ENCODE data around the gene OR8A1. TPM values are rescaled to one million over a fixed set of nuclear protein-coding genes. Genes with fewer than 3 reads are reported as not detected.
"Not testable (repeated sequence)": the region's sequence is repeated elsewhere in the genome, so short reads cannot be mapped to it uniquely, and the experiment has no call there.

The OR8A1 gene
- total RNA-seq, 1 donor from 2014 or later: not detected

GRCh38 chr11:124602723-124603122 is 32.9 kb downstream of the OR8A1 start:
- H3K9me3 Mint-ChIP-seq; H3K27ac Mint-ChIP-seq; intact Hi-C loops (cut with micrococcal nuclease); DNase-seq (ENCODE audit: low spot score); H3K36me3 Mint-ChIP-seq (ENCODE audit: low read depth); H3K4me3 Mint-ChIP-seq; H3K27me3 Mint-ChIP-seq (ENCODE audit: insufficient read depth); H3K4me1 Mint-ChIP-seq (ENCODE audit: low read depth): not testable (repeated sequence)

- no peaks in the 10 kb centered on the region for H3K4me1 Mint-ChIP-seq (ENCODE audit: low read depth)
- no peaks in the 10 kb centered on the region for H3K9me3 Mint-ChIP-seq
- H3K27me3 Mint-ChIP-seq (ENCODE audit: insufficient read depth): peaks cover 4% of the 10 kb centered on the region
- no peak for DNase-seq (ENCODE audit: low spot score)
- no peaks in the 10 kb centered on the region for H3K36me3 Mint-ChIP-seq (ENCODE audit: low read depth)
- H3K4me3 Mint-ChIP-seq: no peak overlapping the region
- H3K27ac Mint-ChIP-seq: no peak overlapping the region
- intact Hi-C loops (cut with micrococcal nuclease): no loop called here
These were observed 35.9 kb downstream of the OR8A1 start for GRCh38 chr11:124605719-124606118.

GRCh38 chr11:124608147-124608546 is 38.4 kb downstream of the OR8A1 start:
- peaks cover 16% of the 10 kb centered on the region for H3K4me1 Mint-ChIP-seq (ENCODE audit: low read depth)
- peaks cover 9% of the 10 kb centered on the region for H3K27me3 Mint-ChIP-seq (ENCODE audit: insufficient read depth)
- DNase-seq (ENCODE audit: low spot score): no peak
- no peaks in the 10 kb centered on the region for H3K36me3 Mint-ChIP-seq (ENCODE audit: low read depth)
- H3K27ac Mint-ChIP-seq: no peak overlapping the region
- no peak overlapping the region for H3K4me3 Mint-ChIP-seq
- intact Hi-C loops (cut with micrococcal nuclease): no loop called here
- no peaks in the 10 kb centered on the region for H3K9me3 Mint-ChIP-seq

- DNase-seq (ENCODE audit: low spot score): no peak
These were observed 40.5 kb downstream of the OR8A1 start for GRCh38 chr11:124610295-124610694.

GRCh38 chr11:124611064-124611463 is 41.3 kb downstream of the OR8A1 start, which contains the start of gene PANX3:
Gene PANX3 (plus strand): TSS chr11:124611428. CDS start chr11:124611557, 129 bp downstream.
- H3K9me3 Mint-ChIP-seq: no peaks in the 10 kb centered on the region
- no peaks in the 10 kb centered on the region for H3K36me3 Mint-ChIP-seq (ENCODE audit: low read depth)
- H3K27ac Mint-ChIP-seq: no peak within 1 kb of the TSS
- H3K4me3 Mint-ChIP-seq: no peak within 1 kb of the TSS
- H3K4me1 Mint-ChIP-seq (ENCODE audit: low read depth): peaks cover 16% of the 10 kb centered on the region
- intact Hi-C loops (cut with micrococcal nuclease): no loop called here
- DNase-seq (ENCODE audit: low spot score): no peak
- H3K27me3 Mint-ChIP-seq (ENCODE audit: insufficient read depth): peaks cover 12% of the 10 kb centered on the region

More at GRCh38 chr11:124610295-124610694, 40.5 kb downstream of the OR8A1 start:
- peaks cover 16% of the 10 kb centered on the region for H3K4me1 Mint-ChIP-seq (ENCODE audit: low read depth)
- intact Hi-C loops (cut with micrococcal nuclease): no loop called here
- H3K36me3 Mint-ChIP-seq (ENCODE audit: low read depth): no peaks in the 10 kb centered on the region
- H3K27me3 Mint-ChIP-seq (ENCODE audit: insufficient read depth): peaks cover 10% of the 10 kb centered on the region
- no peaks in the 10 kb centered on the region for H3K9me3 Mint-ChIP-seq
- no peak overlapping the region for H3K4me3 Mint-ChIP-seq
- no peak overlapping the region for H3K27ac Mint-ChIP-seq

GRCh38 chr11:124612045-124612444 is 42.2 kb downstream of the OR8A1 start:
- no peak for DNase-seq (ENCODE audit: low spot score)
- H3K27me3 Mint-ChIP-seq (ENCODE audit: insufficient read depth): peaks cover 13% of the 10 kb centered on the region
- H3K27ac Mint-ChIP-seq: no peak overlapping the region
- H3K36me3 Mint-ChIP-seq (ENCODE audit: low read depth): no peaks in the 10 kb centered on the region
- intact Hi-C loops (cut with micrococcal nuclease): no loop called here
- H3K9me3 Mint-ChIP-seq: no peaks in the 10 kb centered on the region
- peaks cover 16% of the 10 kb centered on the region for H3K4me1 Mint-ChIP-seq (ENCODE audit: low read depth)
- no peak overlapping the region for H3K4me3 Mint-ChIP-seq

- Mint-ChIP-seq H3K4me1 (ENCODE audit: low read depth) (peaks cover 16% of the 10 kb centered on the region), H3K4me3 (no peak overlapping the region), H3K36me3 (ENCODE audit: low read depth) (no peaks in the 10 kb centered on the region), H3K27ac (no peak overlapping the region), H3K9me3 (no peaks in the 10 kb centered on the region), H3K27me3 (ENCODE audit: insufficient read depth) (peaks cover 12% of the 10 kb centered on the region)
- intact Hi-C loops (cut with micrococcal nuclease): no loop called here
- DNase-seq (ENCODE audit: low spot score): no peak
These were observed 42.9 kb downstream of the OR8A1 start for GRCh38 chr11:124612567-124613246.

GRCh38 chr11:124618863-124619262 is 49.1 kb downstream of the OR8A1 start:
- H3K27ac Mint-ChIP-seq: no peak overlapping the region
- H3K9me3 Mint-ChIP-seq: no peaks in the 10 kb centered on the region
- peaks cover 18% of the 10 kb centered on the region for H3K27me3 Mint-ChIP-seq (ENCODE audit: insufficient read depth)
- intact Hi-C loops (cut with micrococcal nuclease): no loop called here
- peaks cover under 1% of the 10 kb centered on the region for H3K36me3 Mint-ChIP-seq (ENCODE audit: low read depth)
- H3K4me1 Mint-ChIP-seq (ENCODE audit: low read depth): peaks cover 14% of the 10 kb centered on the region
- no peak for DNase-seq (ENCODE audit: low spot score)
- H3K4me3 Mint-ChIP-seq: no peak overlapping the region

Other genes starting within 250 kb of the OR8A1 start
- not detected in 2 replicates for gene OR8D2, start 249.8 kb upstream of the OR8A1 start, total RNA-seq
- not detected in 2 replicates for gene OR8B2, start 185.5 kb upstream of the OR8A1 start, total RNA-seq
- gene OR8B3, start 171.0 kb upstream of the OR8A1 start, total RNA-seq: not detected in 2 replicates
- not detected in 2 replicates for gene OR8B4, start 145.1 kb upstream of the OR8A1 start, total RNA-seq
- not detected in 2 replicates for gene OR8B8, start 124.3 kb upstream of the OR8A1 start, total RNA-seq
- not detected in 2 replicates for gene OR8B12, start 26.3 kb upstream of the OR8A1 start, total RNA-seq
- gene PANX3, start 41.4 kb downstream of the OR8A1 start, total RNA-seq: not detected in 2 replicates
- gene TBRG1, start 52.9 kb downstream of the OR8A1 start, total RNA-seq: 35.1 and 35.4 TPM in 2 replicates
- 4.9 and 5.2 TPM in 2 replicates for gene SIAE, start 103.7 kb downstream of the OR8A1 start, total RNA-seq
- 1.7 and 2.4 TPM in 2 replicates for gene SPA17, start 103.9 kb downstream of the OR8A1 start, total RNA-seq
- gene NRGN, start 169.9 kb downstream of the OR8A1 start, total RNA-seq: 3.9 and 6.1 TPM in 2 replicates
- gene VSIG2, start 182.3 kb downstream of the OR8A1 start, total RNA-seq: not detected in 2 replicates
- 0.52 and 0.64 TPM in 2 replicates for gene ESAM, start 192.3 kb downstream of the OR8A1 start, total RNA-seq
- 8.9 and 9.7 TPM in 2 replicates for gene MSANTD2, start 230.4 kb downstream of the OR8A1 start, total RNA-seq

Measured in activated T-helper 1 cell treated with anti-CD3 and anti-CD28 coated beads, Interleukin-12 subunit alpha, Interleukin-12 subunit beta, Interleukin-2, Interleukin-4 antibody, amounts not matched to agents 30 ng/mL and 10 ng/mL and 1 ng/mL, durations not matched to agents 14 hours and 24 hours and 36 hours (primary cell).